GM06990 (cell line): Measurements from ENCODE around the gene ZNF687.

Experiments used
- DNase-seq: peaks from one replicate; pipeline ENCODE4 v3.0.0-alpha.2; 2011; ENCODE audit not compliant: insufficient read length; ENCODE audit errors: extremely low read depth
- H3K27me3 ChIP-seq: replicated peaks from 2 replicates; pipeline ENCODE4 v1.6.0; 2011; ENCODE audit warnings: low read length; ENCODE audit not compliant: control insufficient read depth, insufficient read depth
- H3K36me3 ChIP-seq: 2 replicates; pipeline ENCODE4 v1.5.1; 2011; ENCODE audit warnings: low read length; ENCODE audit not compliant: control insufficient read depth, insufficient read depth
- H3K4me3 ChIP-seq: replicated peaks from 2 replicates; pipeline ENCODE4 v1.5.1; 2011; ENCODE audit warnings: low read depth, mild to moderate bottlenecking, control low read depth, low read length
- CTCF ChIP-seq: IDR thresholded peaks from 2 replicates; pipeline ENCODE4 v1.5.1; 2011; ENCODE audit warnings: low read length, control low read depth, mild to moderate bottlenecking, inconsistent platforms; ENCODE audit not compliant: insufficient read depth, poor library complexity, severe bottlenecking

ZNF687 gene

GRCh38 chr1:151294742-151295462 is 12.8 kb downstream of the ZNF687 start:
- no peak for DNase-seq
- H3K36me3 ChIP-seq: peaks cover 52% of the 10 kb centered on the region
- no peaks in the 10 kb centered on the region for H3K27me3 ChIP-seq
- TF ChIP-seq CTCF: no peak
- no peak overlapping the region for H3K4me3 ChIP-seq

- DNase-seq: no peak
- Histone ChIP-seq H3K36me3 (peaks cover 53% of the 10 kb centered on the region), H3K4me3 (no peak overlapping the region), H3K27me3 (no peaks in the 10 kb centered on the region)
- TF ChIP-seq CTCF: no peak
Measured at GRCh38 chr1:151309811-151310323, 27.8 kb downstream of the ZNF687 start.

- peaks cover 51% of the 10 kb centered on the region for H3K36me3 ChIP-seq
- no peaks in the 10 kb centered on the region for H3K27me3 ChIP-seq
- no peak overlapping the region for H3K4me3 ChIP-seq
- DNase-seq: no peak
- TF ChIP-seq CTCF: no peak
Measured at GRCh38 chr1:151311011-151311410, 28.9 kb downstream of the ZNF687 start.

- TF ChIP-seq CTCF: no peak
- Histone ChIP-seq H3K27me3 (no peaks in the 10 kb centered on the region), H3K36me3 (peaks cover 48% of the 10 kb centered on the region), H3K4me3 (no peak overlapping the region)
- no peak for DNase-seq
Measured at GRCh38 chr1:151311589-151312331, 29.7 kb downstream of the ZNF687 start.

- no peak for TF ChIP-seq CTCF
- Histone ChIP-seq H3K27me3 (no peaks in the 10 kb centered on the region), H3K4me3 (no peak overlapping the region), H3K36me3 (peaks cover 45% of the 10 kb centered on the region)
- DNase-seq: no peak
Measured at GRCh38 chr1:151312411-151312810, 30.3 kb downstream of the ZNF687 start.
